GM21717 (cell line): ENCODE measurements around the gene PTDSS2.
"Not testable (repeated sequence)": the region's sequence is repeated elsewhere in the genome, so short reads cannot be mapped to it uniquely, and the experiment has no call there.

ENCODE experiments used
- ATAC-seq: cut with Tn5 transposase; IDR thresholded peaks from one replicate; pipeline ENCODE4 v1.9.1; 2021; ENCODE audit warnings: mild to moderate bottlenecking, moderate library complexity; ENCODE audit not compliant: unreplicated experiment

Gene PTDSS2

DNA sequence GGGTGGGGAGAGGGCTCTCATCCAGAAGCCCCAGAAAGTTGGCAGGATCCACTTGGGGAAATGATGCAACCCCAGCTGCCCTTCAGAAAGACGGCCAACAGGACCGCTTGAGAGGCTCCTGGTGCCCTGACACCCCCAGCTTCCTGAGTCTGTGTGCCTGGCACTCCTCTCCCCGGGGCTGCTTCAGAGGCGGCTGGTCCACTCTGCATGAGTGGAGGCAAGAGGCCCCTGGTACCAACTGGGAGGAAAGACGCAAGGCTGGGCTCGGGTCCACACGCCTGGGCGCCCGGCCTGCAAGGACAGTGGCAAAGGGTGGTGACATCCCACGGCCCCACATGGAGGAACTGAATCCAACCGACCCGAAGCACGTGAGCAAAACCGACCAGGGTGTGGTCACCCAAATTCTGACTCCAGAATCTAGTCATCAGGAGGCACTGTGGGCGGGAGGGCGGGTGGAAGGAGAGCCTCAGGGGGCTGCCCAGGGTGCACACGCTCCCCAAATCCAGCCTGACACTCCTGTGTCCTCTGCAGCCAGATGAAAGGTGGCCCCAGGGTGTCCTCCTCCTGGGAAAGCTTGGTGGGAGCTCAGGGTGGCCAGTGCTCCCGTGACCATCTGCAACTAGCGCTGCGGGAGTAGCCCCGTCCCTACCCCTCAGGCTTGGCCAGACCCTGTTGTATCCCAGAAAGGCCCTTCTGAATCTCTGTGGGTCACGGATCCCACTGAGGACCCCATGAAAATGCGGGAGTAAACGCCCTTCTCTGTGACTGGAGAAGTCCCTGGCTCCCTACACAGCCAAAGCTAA lies 53.3 kb downstream of the PTDSS2 start:
- no peak for ATAC-seq

DNA sequence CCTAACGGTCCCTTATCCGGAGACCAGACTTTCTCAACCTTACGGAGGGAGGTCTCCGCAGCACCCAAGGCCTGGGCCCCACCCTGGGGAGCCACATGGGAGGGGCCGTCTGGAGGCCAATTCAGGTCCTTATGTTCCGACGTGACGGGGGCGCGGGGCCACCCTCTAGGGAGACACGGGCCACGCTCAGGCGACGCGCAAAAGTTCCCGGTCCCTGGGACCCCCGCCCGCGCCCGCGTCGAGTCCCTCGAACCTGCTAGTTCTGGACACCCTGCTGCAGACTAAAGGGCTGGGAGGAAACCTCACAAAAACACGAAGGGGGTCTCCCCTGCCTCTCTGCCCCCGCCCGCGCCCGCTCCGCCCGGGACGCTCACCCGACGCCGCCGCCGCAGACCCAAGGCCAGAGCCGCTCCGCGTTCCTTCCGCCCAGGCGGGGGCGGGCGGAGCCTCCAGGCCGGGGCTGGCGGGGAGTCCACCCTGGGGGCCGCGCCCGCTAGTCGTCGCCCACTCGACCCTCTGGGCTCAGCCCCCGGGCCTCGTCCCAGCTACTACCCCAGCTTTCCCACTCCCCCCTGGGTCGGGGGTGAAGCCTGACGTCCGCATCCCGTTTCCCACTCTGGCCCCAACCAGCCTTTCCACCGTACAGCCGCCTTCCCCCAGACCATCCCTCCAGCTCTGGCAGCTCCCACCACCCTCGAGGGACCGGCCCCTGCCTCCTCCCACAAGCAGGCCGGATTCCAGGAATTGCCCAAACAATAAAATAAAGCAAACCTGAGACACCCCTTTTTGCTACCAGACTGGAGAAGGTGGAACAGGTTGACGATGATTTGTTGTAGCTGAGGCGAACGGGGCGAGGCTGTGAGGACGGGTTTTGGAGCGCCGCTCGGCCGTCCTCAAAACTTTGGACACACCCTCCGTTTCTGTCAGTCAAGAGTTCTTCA lies 54.2 kb downstream of the PTDSS2 start:
- no peak for ATAC-seq

DNA sequence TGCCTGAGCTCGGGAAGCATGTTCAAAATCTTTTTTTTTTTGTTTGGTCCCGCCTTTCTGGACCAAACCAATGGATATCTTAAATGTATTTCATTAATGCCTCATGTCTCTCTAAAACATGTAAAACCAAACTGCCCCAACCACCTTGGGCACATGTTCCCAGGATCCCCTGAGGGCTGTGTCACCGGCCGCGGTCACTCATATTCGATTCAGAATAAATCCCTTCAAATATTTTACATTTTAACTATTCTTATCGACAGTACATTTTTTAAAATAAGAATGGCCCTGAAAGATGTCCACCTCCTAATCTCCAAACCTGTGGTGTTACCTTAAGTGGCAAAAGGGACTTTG lies 54.9 kb downstream of the PTDSS2 start:
- ATAC-seq = no peak

DNA sequence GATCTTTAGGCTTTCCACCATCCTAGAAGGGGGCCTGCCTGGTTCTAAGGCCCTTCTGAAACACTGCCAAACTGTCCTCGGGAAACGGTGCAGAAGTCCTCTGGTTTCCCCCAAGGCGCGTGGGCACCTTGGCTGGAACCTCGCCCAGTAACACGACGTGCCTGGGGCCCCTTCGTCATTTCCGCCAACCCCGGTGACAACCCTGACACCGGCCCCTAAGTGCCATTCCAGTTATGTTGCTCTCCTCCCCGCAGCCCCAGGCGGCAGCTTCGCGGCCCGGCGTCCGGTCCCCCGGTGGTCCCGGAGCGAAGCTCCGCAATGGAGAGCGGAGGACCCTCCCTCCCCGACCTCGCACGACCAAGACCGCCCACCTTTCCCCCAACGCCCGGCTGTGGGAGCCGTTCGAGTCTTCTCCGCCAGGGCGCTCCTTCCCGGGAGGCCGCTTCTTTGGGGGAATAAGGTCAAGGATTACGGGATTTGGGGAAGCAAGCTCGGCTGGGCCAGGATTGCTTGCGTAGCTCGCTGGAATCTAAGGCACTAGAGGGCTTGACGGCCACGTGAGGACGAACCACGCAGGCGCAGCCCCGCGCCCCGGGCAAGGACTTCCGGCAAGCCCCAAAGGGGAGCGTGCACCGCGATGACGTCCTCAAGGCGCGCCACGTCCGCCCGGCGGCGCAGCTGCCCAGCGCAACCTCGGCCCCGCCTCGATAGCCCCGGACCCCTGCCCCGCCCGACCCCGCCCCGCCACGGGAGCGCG lies 56.3 kb downstream of the PTDSS2 start:
- ATAC-seq = peak; percentile 61

DNA sequence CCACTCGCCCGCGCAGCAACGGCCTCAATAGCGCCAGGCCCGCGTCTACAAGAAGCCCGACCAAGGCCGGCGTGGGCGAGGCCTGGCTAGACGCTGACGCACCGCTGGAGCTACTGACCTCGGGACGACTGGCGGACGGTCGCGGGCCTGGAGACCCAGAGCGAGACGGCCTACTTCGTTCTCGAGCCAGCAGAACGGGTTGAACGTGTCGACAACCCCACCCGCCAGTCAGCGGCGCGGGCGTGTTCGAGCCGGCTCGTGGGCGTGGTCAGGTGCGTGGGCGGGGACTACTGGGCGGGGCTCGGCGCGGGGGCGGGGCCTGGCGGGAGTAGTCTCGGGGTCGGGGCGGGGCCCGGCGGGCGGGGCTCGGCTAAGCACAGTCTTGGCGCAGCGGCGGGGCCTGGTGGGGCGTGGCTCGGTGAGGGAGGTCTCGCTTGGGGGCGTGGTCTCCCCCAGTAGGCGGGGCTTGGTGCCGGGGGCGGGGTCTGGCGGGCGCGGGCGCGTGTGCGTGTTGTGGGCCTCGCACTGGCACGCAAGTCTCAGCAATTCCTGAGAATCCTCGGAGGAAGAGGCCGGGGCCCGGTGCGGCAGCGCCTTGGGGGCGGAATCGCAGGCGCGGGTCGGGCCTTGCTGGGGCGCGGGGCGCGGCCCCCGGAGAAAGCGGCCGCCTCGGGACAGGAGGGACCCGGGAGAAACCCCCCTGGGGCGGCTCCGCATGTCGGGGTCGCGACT lies 57.1 kb downstream of the PTDSS2 start, which contains the start of gene RNH1:
TSS of gene RNH1 (minus strand) at position 248 of the 732 bp plus-strand sequence. CDS start 5,080 bp downstream, outside the sequence.
- peak; percentile 41 for ATAC-seq

DNA sequence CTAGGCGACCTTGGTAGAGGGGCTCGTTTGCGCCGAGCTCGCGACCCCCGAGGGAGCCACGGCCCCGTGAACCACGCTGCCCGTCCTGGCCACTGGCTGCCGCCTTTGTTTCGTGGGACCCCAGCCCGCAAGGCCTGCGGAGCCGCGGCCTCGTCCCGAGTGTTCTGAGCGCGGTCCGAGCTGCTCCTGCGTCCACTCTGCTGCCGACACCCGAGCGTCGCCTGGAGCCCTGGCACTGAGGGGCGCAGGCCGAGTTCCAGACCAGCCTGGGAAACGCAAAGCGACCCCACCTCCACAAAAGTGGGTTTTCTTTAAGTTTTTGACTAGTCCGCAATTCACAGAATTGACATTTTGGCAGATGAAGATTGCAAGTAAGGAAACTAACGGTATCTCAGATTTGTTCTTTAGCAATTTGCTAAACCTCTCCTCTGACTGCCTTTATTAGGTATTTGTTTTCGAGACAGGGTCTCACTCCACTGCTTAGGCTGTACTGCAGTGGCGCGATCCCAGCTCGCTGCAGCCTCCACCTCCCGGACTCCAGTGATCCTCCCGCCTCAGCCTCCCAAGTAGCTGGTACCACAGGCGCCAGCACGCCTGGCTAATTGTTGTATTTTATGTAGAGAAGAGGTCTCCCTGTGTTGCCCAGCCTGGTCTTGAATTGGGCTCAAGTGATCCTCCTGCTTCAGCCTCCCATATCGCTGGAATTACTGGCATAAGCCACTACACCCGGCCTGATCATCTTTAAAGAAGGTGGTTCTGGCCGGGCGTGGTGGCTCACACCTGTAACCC lies 57.8 kb downstream of the PTDSS2 start:
- no peak for ATAC-seq

DNA sequence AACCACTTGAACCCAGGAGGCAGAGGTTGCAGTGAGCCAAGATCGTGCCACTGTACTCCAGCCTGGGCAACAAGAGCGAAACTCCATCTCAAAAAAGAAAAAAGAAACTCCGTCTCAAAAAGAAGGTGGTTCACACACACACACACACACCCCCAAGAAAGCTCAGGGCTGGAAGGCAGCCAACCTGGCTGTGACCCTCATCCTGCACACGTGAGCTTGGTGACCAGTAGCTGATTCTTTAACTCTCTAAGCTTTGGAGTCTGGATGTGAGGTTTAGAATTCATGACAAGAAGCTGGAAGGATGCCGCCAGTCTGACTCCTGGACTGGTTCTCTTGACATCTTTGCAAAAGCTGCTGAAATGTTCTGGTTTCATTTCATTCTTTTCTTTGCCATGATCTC lies 58.9 kb downstream of the PTDSS2 start:
- ATAC-seq = no peak

DNA sequence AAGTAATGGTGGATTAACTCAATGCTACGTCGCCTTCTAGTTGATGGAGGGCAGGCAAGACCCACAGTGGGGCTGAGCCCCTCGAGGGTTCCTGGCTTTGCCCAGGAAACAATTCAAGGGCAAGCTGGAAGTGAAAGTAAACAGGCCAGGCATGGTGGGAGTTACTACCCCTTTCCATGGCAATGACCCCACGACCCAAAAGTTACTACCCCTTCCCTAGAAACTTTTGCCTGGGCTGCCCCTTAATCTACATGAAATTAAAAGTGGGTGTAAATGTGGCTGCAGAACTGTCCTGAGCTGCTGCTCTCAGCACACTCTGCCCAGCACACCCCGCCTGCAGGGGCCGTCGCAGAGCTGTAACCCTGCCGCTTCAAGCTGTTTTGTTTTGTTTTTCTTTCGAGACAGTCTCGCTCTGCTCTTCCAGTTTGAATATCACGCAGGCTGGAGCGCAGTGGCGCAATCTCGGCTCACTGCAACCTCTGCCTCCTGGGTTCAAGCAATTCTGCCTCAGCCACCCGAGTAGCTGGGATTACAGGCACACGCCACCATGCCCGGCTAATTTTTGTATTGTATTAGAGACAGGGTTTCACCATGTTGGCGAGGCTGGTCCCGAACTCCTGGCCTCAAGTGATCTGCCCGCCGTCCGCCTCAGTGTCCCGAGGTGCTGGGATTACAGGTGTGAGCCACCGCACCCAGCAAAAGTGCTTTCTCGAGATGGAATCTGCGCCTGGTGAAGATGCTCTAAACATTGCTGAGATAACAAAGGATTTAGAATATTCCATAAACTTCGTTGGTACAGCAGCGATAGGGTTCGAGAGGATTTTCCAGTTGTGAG lies 62.9 kb downstream of the PTDSS2 start:
- no peak for ATAC-seq

DNA sequence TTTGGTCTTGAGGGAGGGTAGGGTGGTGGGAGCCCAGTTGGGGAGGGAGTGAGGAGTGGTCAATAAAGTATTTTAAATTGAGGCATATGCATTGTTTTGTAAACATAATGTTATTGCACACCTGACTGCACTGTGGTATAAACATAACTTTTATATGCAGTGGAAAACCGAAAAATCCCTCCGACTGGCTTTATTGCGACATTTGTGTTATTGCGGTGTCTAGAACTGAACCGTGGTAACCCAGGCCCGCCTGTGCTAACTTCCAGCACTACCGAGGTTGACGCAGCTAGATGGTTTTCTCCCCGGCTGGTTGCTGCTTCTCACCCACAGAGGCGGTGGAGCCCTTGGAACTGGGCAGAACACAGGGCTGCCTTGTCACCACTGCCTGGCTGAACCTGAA lies 64.5 kb downstream of the PTDSS2 start:
- ATAC-seq = no peak

DNA sequence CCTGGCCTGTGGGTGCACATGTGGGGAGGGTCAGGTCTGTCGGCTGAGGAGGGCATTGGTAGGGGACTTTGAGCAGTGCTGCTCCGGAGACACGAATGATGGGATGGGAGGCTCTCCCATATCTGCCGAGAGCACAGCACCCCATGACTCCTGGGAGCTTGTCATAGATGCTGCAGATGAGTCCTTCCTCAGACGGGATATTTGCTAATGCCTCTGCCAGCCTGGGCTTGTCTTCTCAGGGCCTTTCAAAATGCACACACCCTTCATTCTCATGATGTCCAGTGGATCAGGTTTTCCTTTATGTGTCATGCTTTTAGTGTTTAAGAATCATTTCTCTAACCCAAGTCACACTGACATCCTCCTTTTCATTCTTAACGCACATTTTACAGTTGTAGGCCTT lies 65.1 kb downstream of the PTDSS2 start:
- no peak for ATAC-seq

DNA sequence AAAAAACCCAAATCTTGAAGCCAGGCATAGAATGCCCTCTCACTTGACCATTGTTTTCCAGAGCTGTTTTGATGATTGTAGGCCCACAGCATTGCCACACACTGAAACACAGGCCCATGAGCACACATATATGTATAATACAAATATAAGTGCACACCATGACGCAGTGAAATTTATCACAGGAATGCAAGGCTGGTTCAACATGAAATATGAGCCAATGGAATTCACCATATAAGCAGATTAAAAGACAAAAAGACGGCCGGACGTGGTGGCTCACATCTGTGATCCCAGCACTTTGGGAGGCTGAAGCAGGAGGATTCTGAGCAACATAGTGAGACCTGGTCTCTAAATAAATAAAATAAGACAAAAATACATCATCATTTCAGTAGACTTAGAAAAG lies 66.3 kb downstream of the PTDSS2 start:
- no peak for ATAC-seq

DNA sequence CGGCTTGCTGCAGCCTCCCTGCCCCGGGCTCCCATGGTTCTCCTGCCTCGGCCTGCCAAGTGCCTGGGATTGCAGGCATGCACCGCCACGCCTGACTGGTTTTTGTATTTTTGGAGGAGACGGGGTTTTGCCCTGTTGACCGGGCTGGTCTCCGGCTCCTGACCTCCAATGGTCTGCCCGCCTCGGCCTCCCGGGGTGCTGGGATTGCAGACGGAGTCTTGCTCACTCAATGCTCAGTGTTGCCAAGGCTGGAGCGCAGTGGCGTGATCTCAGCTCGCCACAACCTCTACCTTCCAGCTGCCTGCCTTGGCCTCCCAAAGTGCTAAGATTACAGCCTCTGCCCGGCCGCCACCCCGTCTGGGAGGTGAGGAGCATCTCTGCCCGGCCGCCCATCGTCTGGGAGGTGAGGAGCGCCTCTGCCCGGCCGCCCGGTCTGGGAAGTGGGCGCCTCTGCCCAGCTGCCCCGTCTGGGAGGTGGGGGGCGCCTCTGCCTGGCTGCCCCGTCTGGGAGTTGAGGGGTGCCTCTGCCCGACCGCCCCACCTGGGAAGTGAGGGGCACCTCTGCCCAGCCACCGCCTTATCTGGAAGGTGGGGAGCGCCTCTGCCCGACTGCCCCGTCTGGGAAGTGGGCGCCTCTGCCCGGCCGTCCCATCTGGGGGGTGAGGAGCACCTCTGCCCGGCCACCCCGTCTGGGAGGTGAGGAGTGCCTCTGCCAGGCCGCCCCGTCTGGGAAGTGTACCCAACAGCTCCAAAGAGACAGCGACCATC lies 67.0 kb downstream of the PTDSS2 start:
- not testable (repeated sequence) for ATAC-seq

DNA sequence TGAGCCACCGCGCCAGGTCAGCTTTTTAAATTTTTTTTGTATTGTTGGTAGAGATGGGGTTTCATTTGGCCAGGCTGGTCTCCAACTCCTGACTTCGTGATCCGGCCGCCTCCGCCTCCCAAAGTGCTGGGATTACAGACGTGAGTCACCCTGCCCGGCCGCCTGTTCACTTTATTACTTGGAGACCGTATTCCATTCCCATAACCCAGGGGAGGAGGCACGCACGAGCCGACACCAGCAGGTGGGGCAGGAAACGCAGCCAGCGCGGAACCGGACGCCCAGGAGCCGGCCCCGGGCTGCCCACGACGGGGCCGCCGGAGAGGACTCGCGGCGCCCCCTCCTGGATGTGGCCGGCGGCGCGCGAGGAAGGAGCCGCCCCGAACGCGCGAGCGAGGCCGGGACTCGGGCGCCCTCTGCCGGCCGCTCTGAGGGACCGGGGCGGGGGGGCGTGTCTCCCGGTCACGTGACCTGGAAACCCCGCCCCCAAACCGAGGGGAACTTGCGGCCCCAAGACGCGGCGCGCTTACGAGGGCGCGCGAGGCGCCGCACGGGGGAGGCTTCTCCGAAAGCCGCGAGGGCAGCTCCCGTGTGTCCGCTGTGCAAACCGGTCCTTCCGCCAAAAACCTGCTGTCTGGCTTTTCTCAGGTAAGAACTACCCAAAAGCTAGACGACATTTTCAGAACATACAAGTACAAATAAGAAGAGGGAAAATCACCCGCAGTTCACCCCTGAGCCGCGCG lies 68.6 kb downstream of the PTDSS2 start:
- ATAC-seq = peak; percentile 72

DNA sequence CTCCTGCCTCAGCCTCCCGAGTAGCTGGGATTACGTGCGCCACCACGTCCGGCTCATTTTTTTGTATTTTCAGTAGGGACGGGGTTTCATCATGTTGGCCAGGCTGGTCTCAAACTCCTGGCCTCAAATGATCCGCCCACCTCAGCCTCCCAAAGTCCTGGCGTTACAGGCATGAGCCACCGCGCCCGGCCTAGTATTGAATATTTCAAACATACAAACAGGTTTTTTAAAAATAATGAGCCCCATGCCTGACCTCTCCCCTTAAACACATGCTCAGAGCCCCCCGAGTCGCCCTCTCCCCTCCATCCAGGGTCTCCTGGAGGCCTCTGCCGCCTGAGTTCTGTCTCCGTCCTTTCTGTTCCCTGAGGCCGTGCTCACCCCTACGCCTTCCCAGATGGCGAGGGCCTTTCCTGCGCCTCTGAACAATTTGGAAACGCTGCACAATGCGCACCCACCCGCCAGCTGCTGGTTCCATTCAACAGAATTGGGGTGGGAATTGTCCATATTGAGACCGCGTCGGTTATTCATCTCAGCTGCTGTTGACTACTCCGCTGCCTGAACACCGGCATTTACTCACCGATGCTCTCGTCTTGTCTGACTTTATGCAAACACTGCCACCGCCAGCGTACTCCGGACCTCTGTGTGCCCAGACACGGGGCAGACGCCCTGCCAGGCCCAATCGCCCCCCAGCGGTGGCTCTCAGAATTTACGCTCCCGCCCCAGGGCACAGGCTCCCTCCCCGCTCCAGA lies 70.5 kb downstream of the PTDSS2 start:
- ATAC-seq = no peak

DNA sequence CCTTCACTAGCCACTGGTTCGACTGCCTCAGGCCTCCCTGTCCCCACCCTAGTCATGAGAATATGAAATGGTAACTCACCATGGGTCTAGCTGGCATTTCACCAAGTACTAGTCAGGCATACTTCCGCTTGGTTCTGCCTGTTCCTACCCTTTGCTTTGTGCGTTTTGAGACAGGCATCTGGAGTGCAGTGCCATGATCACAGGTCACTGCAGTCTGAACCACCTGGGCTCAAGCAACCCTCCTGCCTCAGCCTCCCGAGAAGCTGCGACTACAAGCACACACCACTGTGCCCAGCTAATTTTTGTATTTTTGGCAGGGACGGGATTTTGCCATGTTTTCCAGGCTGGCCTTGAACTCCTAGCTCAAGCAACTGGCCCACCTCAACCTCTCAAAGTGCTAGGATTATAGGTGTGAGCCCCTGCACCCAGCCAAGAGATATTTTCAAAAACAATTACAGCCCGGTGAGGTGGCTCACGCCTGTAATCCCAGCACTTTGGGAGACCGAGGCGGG lies 71.2 kb downstream of the PTDSS2 start:
- no peak for ATAC-seq

DNA sequence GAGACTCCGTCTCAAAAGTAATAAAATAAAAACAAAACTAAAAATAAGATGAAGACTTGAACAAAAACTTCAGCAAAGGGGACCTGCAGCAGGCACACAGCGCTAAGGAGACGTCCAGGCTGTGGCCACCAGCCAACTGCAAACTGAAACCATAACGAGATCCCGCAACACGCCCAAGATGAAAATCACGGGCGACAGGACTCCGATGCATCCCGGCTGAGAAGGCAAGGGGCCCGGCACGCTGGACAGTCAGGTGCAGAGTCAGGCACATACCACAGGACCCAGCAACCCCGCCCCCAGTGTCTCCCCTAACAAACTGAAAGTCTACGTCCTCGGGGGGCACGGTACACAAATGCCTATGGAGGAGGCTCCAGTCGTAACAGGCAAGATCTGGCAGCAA lies 76.1 kb downstream of the PTDSS2 start:
- ATAC-seq = no peak
